HG03095 (cell line): Measurements from ENCODE around the gene RAD50.
"Not testable (repeated sequence)": the region's sequence is repeated elsewhere in the genome, so short reads cannot be mapped to it uniquely, and the experiment has no call there.

Experiments
- ATAC-seq: cut with Tn5 transposase; IDR thresholded peaks from one replicate; pipeline ENCODE4 v1.9.1; 2021; ENCODE audit warnings: moderate library complexity; ENCODE audit not compliant: unreplicated experiment

The RAD50 gene

DNA sequence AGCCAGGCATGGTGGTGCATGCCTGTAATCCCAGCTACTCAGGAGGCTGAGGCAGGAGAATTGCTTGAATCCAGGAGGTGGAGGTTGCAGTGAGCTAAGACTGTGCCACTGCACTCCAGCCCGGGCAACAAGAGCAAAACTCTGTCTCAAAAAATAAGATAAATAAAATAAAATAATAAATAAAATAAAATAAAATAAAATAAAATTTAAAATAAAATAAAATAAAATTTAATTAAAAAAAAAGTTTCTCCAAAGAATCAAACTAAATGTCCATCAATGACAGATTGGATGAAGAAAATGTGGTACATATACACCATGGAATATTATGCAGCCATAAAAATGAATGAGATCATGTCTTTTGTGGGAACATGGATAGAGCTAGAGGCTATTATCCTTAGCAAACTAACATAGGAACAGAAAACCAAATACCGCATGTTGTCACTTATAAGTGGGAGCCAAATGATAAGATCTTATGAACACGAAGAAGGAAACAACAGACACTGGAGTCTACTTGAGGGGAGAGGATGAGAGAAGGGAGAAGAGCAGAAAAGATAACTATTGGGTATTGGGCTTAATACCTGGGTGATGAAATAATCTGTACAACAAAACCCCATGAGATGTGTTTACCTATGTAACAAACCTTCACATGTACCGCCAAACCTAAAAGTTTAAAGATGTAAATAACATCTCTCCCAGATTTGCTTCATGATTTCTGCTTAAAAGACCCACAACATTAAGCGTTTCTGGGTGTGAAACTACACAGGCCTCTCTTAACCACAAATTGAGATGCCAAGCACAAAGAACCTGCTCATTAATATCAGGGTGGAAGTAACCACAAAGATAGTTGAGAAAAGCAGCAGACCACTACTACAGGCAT lies 135.2 kb downstream of the RAD50 start:
- not testable (repeated sequence) for ATAC-seq

- no peak for ATAC-seq
Observed at GRCh38 chr5:132692632-132692967, 135.8 kb downstream of the RAD50 start.
